Prostate gland (tissue), 2 donors: ENCODE results near the gene SRP68.

Experiments
- POLR2A ChIP-seq: fragments of 450-650 bp; IDR thresholded peaks from one replicate; pipeline ENCODE4 v1.6.1; 2016; ENCODE audit warnings: antibody characterized with exemption, mild to moderate bottlenecking
- TF ChIP-seq, protein P1 (sequence below), 4 experiments: fragments of 200-600 bp in 2 of 4; fragments of 450-650 bp in 2 of 4; sonication (generic) in 2 of 4; IDR thresholded peaks; 1 replicate in 3 of 4; 2 replicates in 1 of 4; pipeline ENCODE4 v1.5.1; 2016 to 2019; ENCODE audit warnings: antibody characterized with exemption in 4 of 4, mild to moderate bottlenecking in 2 of 4, moderate library complexity in 2 of 4

DNA sequence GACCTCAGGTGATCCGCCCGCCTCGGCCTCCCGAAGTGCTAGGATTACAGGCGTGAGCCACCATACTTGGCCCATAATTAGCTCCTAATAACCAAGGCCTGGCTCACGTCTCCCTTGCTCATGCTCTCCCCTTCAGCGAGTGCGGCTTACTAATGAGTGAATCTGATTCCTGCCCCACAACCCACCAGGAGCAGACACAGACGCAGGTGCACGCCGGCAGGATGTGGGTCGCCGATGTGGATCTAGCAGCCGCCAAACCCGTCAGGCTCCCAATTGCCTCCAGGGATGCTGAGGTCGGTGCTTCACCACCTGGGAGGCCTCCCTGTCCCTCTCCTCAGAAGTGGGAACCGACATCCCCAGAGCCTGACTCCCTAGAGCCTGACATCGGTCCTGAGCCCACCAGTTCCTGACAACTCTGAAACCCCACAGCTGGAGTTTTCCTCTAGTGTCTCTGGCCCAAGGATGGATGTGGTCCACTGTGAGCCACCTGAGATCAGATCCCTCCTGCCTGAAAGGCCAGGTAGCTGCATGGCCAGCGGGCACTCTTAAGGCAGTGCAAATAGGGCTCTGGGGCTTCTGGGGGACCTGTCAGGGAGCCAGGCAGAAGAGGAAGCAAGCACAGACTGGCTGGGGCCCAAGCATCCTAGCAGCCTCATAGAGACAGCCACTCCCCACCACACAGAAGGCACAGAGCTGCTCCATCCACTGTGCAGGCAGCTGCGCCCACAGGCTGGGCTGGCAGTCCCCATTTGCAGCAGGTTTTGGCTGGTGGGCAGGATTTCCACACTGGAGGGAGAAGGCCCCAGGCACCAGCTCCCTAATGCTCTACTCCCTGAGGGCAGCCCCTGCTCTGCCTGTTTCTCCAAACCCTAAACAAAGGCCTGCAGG is 20.5 kb upstream of the SRP68 start:
- TF ChIP-seq, protein P1, sequence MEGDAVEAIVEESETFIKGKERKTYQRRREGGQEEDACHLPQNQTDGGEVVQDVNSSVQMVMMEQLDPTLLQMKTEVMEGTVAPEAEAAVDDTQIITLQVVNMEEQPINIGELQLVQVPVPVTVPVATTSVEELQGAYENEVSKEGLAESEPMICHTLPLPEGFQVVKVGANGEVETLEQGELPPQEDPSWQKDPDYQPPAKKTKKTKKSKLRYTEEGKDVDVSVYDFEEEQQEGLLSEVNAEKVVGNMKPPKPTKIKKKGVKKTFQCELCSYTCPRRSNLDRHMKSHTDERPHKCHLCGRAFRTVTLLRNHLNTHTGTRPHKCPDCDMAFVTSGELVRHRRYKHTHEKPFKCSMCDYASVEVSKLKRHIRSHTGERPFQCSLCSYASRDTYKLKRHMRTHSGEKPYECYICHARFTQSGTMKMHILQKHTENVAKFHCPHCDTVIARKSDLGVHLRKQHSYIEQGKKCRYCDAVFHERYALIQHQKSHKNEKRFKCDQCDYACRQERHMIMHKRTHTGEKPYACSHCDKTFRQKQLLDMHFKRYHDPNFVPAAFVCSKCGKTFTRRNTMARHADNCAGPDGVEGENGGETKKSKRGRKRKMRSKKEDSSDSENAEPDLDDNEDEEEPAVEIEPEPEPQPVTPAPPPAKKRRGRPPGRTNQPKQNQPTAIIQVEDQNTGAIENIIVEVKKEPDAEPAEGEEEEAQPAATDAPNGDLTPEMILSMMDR (IDR thresholded peaks at IDR 0.05): no peak
- TF ChIP-seq POLR2A: no peak
